Endothelial cell of umbilical vein (primary cell): ENCODE measurements around the gene DENR. TPM values are rescaled to one million over a fixed set of nuclear protein-coding genes. Genes with fewer than 3 reads are reported as not detected.

ENCODE experiments used
- BruUV-seq: library from RNA; stranded (reverse); fragments of 400-500 nt; replicated peaks from 2 replicates; lab custom pipeline; 2021; lab: Mats Ljungman, UMichigan
- CTCF ChIA-PET: fragments of 300-600, 350-600 bp; sonication (Branson Sonifier 250); formaldehyde crosslinking; loops from one replicate; lab custom pipeline; 2021; ENCODE audit warnings: antibody characterized with exemption, inconsistent platforms; lab: Charles Lee
- POLR2A ChIA-PET: fragments of 300-600, 350-600 bp; sonication (Branson Sonifier 250); formaldehyde crosslinking; loops from one replicate; lab custom pipeline; 2021; ENCODE audit warnings: antibody characterized with exemption, inconsistent platforms; lab: Charles Lee
- DNase-seq: peaks from one replicate; pipeline ENCODE4 v3.0.0-alpha.2; 2011; ENCODE audit warnings: low read depth, low spot score
- FAIRE-seq: peaks from 2 replicates; lab custom pipeline; 2011; peaks lifted over from hg19 to GRCh38; lab: Jason Lieb, UNC
- H2AFZ ChIP-seq: 2 replicates; pipeline ENCODE4 v1.6.0; 2012; ENCODE audit warnings: low read depth, low read length, control low read depth, inconsistent platforms
- H3K27ac ChIP-seq: 2 replicates; pipeline ENCODE4 v1.5.1; 2011; ENCODE audit warnings: low read depth, mild to moderate bottlenecking, control low read depth, low read length, moderate library complexity; ENCODE audit not compliant: insufficient read depth
- H3K27me3 ChIP-seq, 2 experiments: 2 replicates each; pipeline versions ENCODE4 v1.6.0 to v1.6.1; 2011; ENCODE audit warnings: low read length in 2 of 2, mixed read lengths in 1 of 2; ENCODE audit not compliant: control insufficient read depth in 2 of 2, insufficient read depth in 2 of 2
- H3K36me3 ChIP-seq, 2 experiments: 2 replicates in 1 of 2; 3 replicates in 1 of 2; pipeline ENCODE4 v1.5.1; 2011; ENCODE audit warnings: low read length in 2 of 2, mild to moderate bottlenecking in 1 of 2, moderate library complexity in 1 of 2; ENCODE audit not compliant: control insufficient read depth in 2 of 2, insufficient read depth in 2 of 2; ENCODE audit errors: extremely low read depth in 1 of 2
- H3K4me1 ChIP-seq: 3 replicates; pipeline ENCODE4 v1.5.1; 2011; ENCODE audit warnings: mild to moderate bottlenecking, low read length; ENCODE audit not compliant: control insufficient read depth, insufficient read depth; ENCODE audit errors: extremely low read depth
- H3K4me2 ChIP-seq: 2 replicates; pipeline ENCODE4 v1.6.1; 2011; ENCODE audit warnings: low read length, control low read depth, mixed read lengths; ENCODE audit not compliant: insufficient read depth
- H3K4me3 ChIP-seq, 3 experiments: fragments of 200-600 bp in 1 of 3; sonication (generic), shearing (Covaris generic) in 1 of 3; replicated peaks in 1 of 3; 2 replicates each; pipeline ENCODE4 v1.5.1; 2011 to 2016; ENCODE audit warnings: control low read depth in 3 of 3, low read length in 3 of 3, mild to moderate bottlenecking in 2 of 3, inconsistent platforms in 1 of 3, low read depth in 1 of 3, moderate library complexity in 1 of 3; ENCODE audit not compliant: insufficient read depth in 1 of 3
- H3K79me2 ChIP-seq: 2 replicates; pipeline ENCODE4 v1.6.0; 2012; ENCODE audit warnings: low read length, inconsistent platforms; ENCODE audit not compliant: control insufficient read depth, insufficient read depth
- H3K9ac ChIP-seq: replicated peaks from 2 replicates; pipeline ENCODE3; 2011; ENCODE audit warnings: low read length, control low read depth; ENCODE audit not compliant: insufficient read depth; ENCODE audit errors: extremely low read depth
- H3K9me1 ChIP-seq: replicated peaks from 3 replicates; pipeline ENCODE4 v1.6.0; 2011; ENCODE audit warnings: mild to moderate bottlenecking, low read length; ENCODE audit not compliant: control insufficient read depth, insufficient read depth; ENCODE audit errors: extremely low read depth
- H3K9me3 ChIP-seq: replicated peaks from 2 replicates; pipeline ENCODE4 v1.5.1; 2012; ENCODE audit warnings: low read length, inconsistent platforms; ENCODE audit not compliant: control insufficient read depth, insufficient read depth
- H4K20me1 ChIP-seq: replicated peaks from 2 replicates; pipeline ENCODE3; 2011; ENCODE audit warnings: mild to moderate bottlenecking, low read length; ENCODE audit not compliant: control insufficient read depth, insufficient read depth; ENCODE audit errors: extremely low read depth
- CTCF ChIP-seq, 2 donors: IDR thresholded peaks; 1 replicate in 1 of 2; 2 replicates in 1 of 2; pipeline ENCODE4 v1.5.1; 2011; ENCODE audit warnings: low read length in 2 of 2, mild to moderate bottlenecking in 2 of 2, moderate library complexity in 2 of 2, control low read depth in 1 of 2, inconsistent platforms in 1 of 2, low read depth in 1 of 2; ENCODE audit not compliant: insufficient read depth in 1 of 2; ENCODE audit errors: extremely low read depth in 1 of 2
- FOS ChIP-seq: IDR thresholded peaks from 2 replicates; pipeline ENCODE4 v1.6.1; 2011; ENCODE audit warnings: mild to moderate bottlenecking, low read length, moderate library complexity, borderline replicate concordance; ENCODE audit not compliant: insufficient read depth
- JUN ChIP-seq: IDR thresholded peaks from 2 replicates; pipeline ENCODE4 v1.6.1; 2011; ENCODE audit warnings: borderline replicate concordance, low read depth; ENCODE audit not compliant: insufficient read length, insufficient read depth
- MAX ChIP-seq: IDR thresholded peaks from 2 replicates; pipeline ENCODE4 v1.6.1; 2011; ENCODE audit not compliant: insufficient read depth, insufficient read length
- MYC ChIP-seq: IDR thresholded peaks from one replicate; pipeline ENCODE4 v1.6.1; 2011; ENCODE audit warnings: mild to moderate bottlenecking, low read depth, low read length
- dilution Hi-C: fragments of 300-500 bp; cut with MboI; formaldehyde crosslinking; loops from one replicate; pipeline ENCODE4 v1.15.0; 2019; ENCODE audit warnings: low sequenced_read_pairs; ENCODE audit not compliant: extremely low pct_ligation_motif_present
- intact Hi-C: fragments of 100-400 bp; cut with micrococcal nuclease; formaldehyde crosslinking; loops from one replicate; pipeline ENCODE4 v1.10.0; 2022
- polyA plus RNA-seq, 4 experiments: library from polyadenylated mRNA; depleted of rRNA in 3 of 4; stranded (reverse) in 3 of 4; unstranded in 1 of 4; fragments of >200 nt; gene quantifications; 2 replicates each; pipeline versions ENCODE4 v1.2.1 to v1.2.3, GENCODE V29; 2011 to 2012; ENCODE audit warnings: missing spikeins in 1 of 4
- total RNA-seq: library from RNA; stranded (reverse); gene quantifications from 2 replicates; pipeline ENCODE4 v1.2.3, GENCODE V29; 2021

The DENR gene
- total and polyA plus RNA-seq, 2 donors (not counting 3 experiments of a cell fraction or from before 2014, with no cell fraction given): 25.8 to 70.3 TPM

- H2AFZ ChIP-seq: no peak overlapping the region
- H3K4me1 ChIP-seq: peaks cover 19% of the 10 kb centered on the region
- intact Hi-C loops: no loop called here
- H3K4me3 ChIP-seq: no peak overlapping the region
- DNase-seq: no peak
- FAIRE-seq: no peak
- no peaks in the 10 kb centered on the region for H3K36me3 ChIP-seq
- H3K27me3 ChIP-seq: no peaks in the 10 kb centered on the region
- BruUV-seq: no TSS peak
- no peak overlapping the region for H3K9ac ChIP-seq
- no peaks in the 10 kb centered on the region for H3K9me1 ChIP-seq
- H3K27ac ChIP-seq: no peak overlapping the region
- no peaks in the 10 kb centered on the region for H3K79me2 ChIP-seq
- ChIA-PET CTCF (interaction anchor here (1.2 kb wide), 1 partner anchor 84 kb away, joined by 3 read pairs; no protein-coding TSS in a partner anchor), POLR2A (no interaction called here)
- dilution Hi-C loops: no loop called here
- H3K9me3 ChIP-seq: no peaks in the 10 kb centered on the region
- H3K4me2 ChIP-seq: no peak overlapping the region
- H4K20me1 ChIP-seq: no peaks in the 10 kb centered on the region
- TF ChIP-seq FOS: no peak
- no peak for TF ChIP-seq MYC
- TF ChIP-seq JUN: no peak
- no peak for TF ChIP-seq MAX
- no peak for TF ChIP-seq CTCF (IDR thresholded peaks at IDR 0.05; ENCODE audit: extremely low read depth in 1 of 2, insufficient read depth in 1 of 2, low read depth in 1 of 2, low read length in 2 of 2)
These were observed 30.2 kb upstream of the DENR start for GRCh38 chr12:122722387-122722786.
